K562 (cell line): Measurements from ENCODE around the gene ATAD3C. TPM values are rescaled to one million over a fixed set of nuclear protein-coding genes. Genes with fewer than 3 reads are reported as not detected.
A peak's percentile ranks its signal among the peaks of the same experiment; 100 is the strongest.

Source experiments
- ATAC-seq: fragments of 200-7000 bp; cut with Tn5 transposase; 3 replicates; pipeline ENCODE4 v1.9.1; 2020; ENCODE audit warnings: moderate library complexity
- BruUV-seq: library from RNA; stranded (reverse); fragments of 400-500 nt; replicated peaks from 2 replicates; lab custom pipeline; 2021; lab: Mats Ljungman, UMichigan
- CTCF ChIA-PET: fragments of 300-600 bp; formaldehyde crosslinking; extraction: SDS; loops from one replicate; lab custom pipeline; 2021; ENCODE audit warnings: low intra/inter-chr PET ratio; lab: Yijun Ruan, JAX
- POLR2A ChIA-PET: fragments of 300-600, 350-650 bp; sonication (Branson Sonifier 250); formaldehyde crosslinking; extraction: SDS; loops from one replicate; lab custom pipeline; 2021; ENCODE audit warnings: antibody characterized with exemption, inconsistent platforms; lab: Yijun Ruan, JAX
- DNase-seq, 4 experiments: peaks; one replicate each; pipeline versions ENCODE4 v3.0.0 to v3.0.0-alpha.2; 2011 to 2018; ENCODE audit warnings: low spot score in 3 of 4, mixed read lengths in 3 of 4; ENCODE audit errors: extremely low read depth in 1 of 4
- FAIRE-seq: peaks from 2 replicates; lab custom pipeline; 2011; peaks lifted over from hg19 to GRCh38; lab: Jason Lieb, UNC
- H2AFZ ChIP-seq: 2 replicates; pipeline ENCODE4 v1.6.0; 2011; ENCODE audit warnings: low read depth, low read length, control low read depth, inconsistent platforms
- H3K27ac ChIP-seq: fragments of 200-600 bp; 3 replicates; pipeline ENCODE4 v1.8.0; 2011; ENCODE audit warnings: low read depth, mild to moderate bottlenecking, control low read depth, inconsistent platforms, low read length, moderate library complexity, mixed read lengths; ENCODE audit errors: extremely low read depth
- H3K27me3 ChIP-seq, 2 experiments: fragments of 300-600 bp in 1 of 2; 2 replicates in 1 of 2; 3 replicates in 1 of 2; pipeline versions ENCODE4 v1.6.0 to v1.8.0; 2011; ENCODE audit warnings: inconsistent platforms in 2 of 2, low read length in 2 of 2, mild to moderate bottlenecking in 1 of 2, mixed read lengths in 1 of 2, moderate library complexity in 1 of 2; ENCODE audit not compliant: control insufficient read depth in 2 of 2, insufficient read depth in 2 of 2
- H3K36me3 ChIP-seq: fragments of 300-600 bp; 3 replicates; pipeline ENCODE4 v1.8.0; 2011; ENCODE audit warnings: mild to moderate bottlenecking, low read length, inconsistent platforms; ENCODE audit not compliant: control insufficient read depth, insufficient read depth
- H3K4me1 ChIP-seq, 2 experiments: fragments of 200-600 bp in 1 of 2; replicated peaks in 1 of 2; 2 replicates in 1 of 2; 3 replicates in 1 of 2; pipeline versions ENCODE4 v1.5.1 to v1.8.0; 2011; ENCODE audit warnings: inconsistent platforms in 2 of 2, low read length in 2 of 2, mild to moderate bottlenecking in 1 of 2, mixed read lengths in 1 of 2, moderate library complexity in 1 of 2; ENCODE audit not compliant: control insufficient read depth in 2 of 2, insufficient read depth in 2 of 2
- H3K4me2 ChIP-seq: 2 replicates; pipeline ENCODE4 v1.6.1; 2011; ENCODE audit warnings: low read length, control low read depth, inconsistent platforms, mixed read lengths; ENCODE audit not compliant: insufficient read depth
- H3K4me3 ChIP-seq: fragments of 200-600 bp; sonication (generic), shearing (Covaris generic); 2 replicates; pipeline ENCODE4 v1.5.1; 2016; ENCODE audit warnings: control low read depth, inconsistent platforms
- H3K79me2 ChIP-seq: fragments of 200-600 bp; 3 replicates; pipeline ENCODE4 v1.8.0; 2011; ENCODE audit warnings: low read length, inconsistent platforms; ENCODE audit not compliant: control insufficient read depth, insufficient read depth
- H3K9ac ChIP-seq, 2 experiments: 2 replicates each; pipeline versions ENCODE4 v1.6.0 to v1.6.1; 2011; ENCODE audit warnings: low read depth in 2 of 2, low read length in 2 of 2, control low read depth in 1 of 2, inconsistent platforms in 1 of 2, mild to moderate bottlenecking in 1 of 2, mixed read lengths in 1 of 2; ENCODE audit not compliant: insufficient read depth in 1 of 2
- H3K9me1 ChIP-seq: one replicate; pipeline ENCODE4 v1.6.0; 2011; ENCODE audit warnings: inconsistent platforms, mild to moderate bottlenecking, low read length, moderate library complexity; ENCODE audit not compliant: control insufficient read depth, insufficient read depth
- H3K9me3 ChIP-seq: replicated peaks from 2 replicates; pipeline ENCODE4 v1.5.1; 2011; ENCODE audit warnings: low read depth, low read length, inconsistent platforms; ENCODE audit not compliant: control insufficient read depth, insufficient read depth
- H4K20me1 ChIP-seq: replicated peaks from 2 replicates; pipeline ENCODE4 v1.6.1; 2011; ENCODE audit warnings: low read length, inconsistent platforms, mixed read lengths; ENCODE audit not compliant: control insufficient read depth, insufficient read depth
- POLR2G ChIP-seq: fragments of 200-400 bp; formaldehyde crosslinking; IDR thresholded peaks from 2 replicates; pipeline ENCODE4 v1.6.1; 2017; ENCODE audit warnings: low read depth, mild to moderate bottlenecking, antibody characterized with exemption, low read length, moderate library complexity
- REST ChIP-seq, 2 experiments: fragments of 450-650 bp; formaldehyde crosslinking in 1 of 2; IDR thresholded peaks; 2 replicates each; pipeline versions ENCODE4 v1.4.0 to v1.6.1; 2014 to 2020; ENCODE audit warnings: mild to moderate bottlenecking in 2 of 2, borderline replicate concordance in 1 of 2, low read depth in 1 of 2
- WGBS: fragments of 100-300 bp; shearing (Covaris generic); methylation state at CpG from one replicate; pipeline ENCODE4 v1.1.6; 2016; ENCODE audit warnings: low coverage, mixed read lengths; ENCODE audit not compliant: insufficient coverage; ENCODE audit errors: missing lambda C conversion rate; 5-methylcytosine and 5-hydroxymethylcytosine counted together
- in situ Hi-C: fragments of 300-500 bp; cut with MboI; formaldehyde crosslinking; loops from 4 replicates; pipeline ENCODE4 v1.15.0; 2018; ENCODE audit warnings: inconsistent platforms, mixed read lengths
- intact Hi-C: fragments of 100-400 bp; cut with micrococcal nuclease; formaldehyde crosslinking; loops from 2 replicates; pipeline ENCODE4 v1.14.2; 2022
- polyA plus RNA-seq, 8 experiments: library from polyadenylated mRNA; depleted of rRNA in 4 of 8; stranded (reverse) in 5 of 8; unstranded in 3 of 8; fragments of >200 nt; fragmentation: Nextera tagmentation in 2 of 8; fragmentation: Illumina TruSeq in 1 of 8; extraction: Ambion mirVana in 2 of 8; extraction: Trizol in 1 of 8; gene quantifications; 2 replicates each; pipeline versions ENCODE4 v1.2.1 to v1.2.3, GENCODE V29; 2011 to 2014; ENCODE audit warnings: inconsistent platforms in 1 of 8, missing spikeins in 1 of 8
- total RNA-seq, 7 experiments: library from RNA; depleted of rRNA in 6 of 7; stranded (reverse); fragments of >200 nt in 6 of 7; fragmentation: Illumina TruSeq in 2 of 7; extraction: Trizol in 2 of 7; gene quantifications; 2 replicates each; pipeline versions ENCODE4 v1.2.1 to v1.2.3, GENCODE V29; 2011 to 2021; ENCODE audit warnings: low replicate concordance in 1 of 7

ATAD3C gene
- total and polyA plus RNA-seq, 9 of the 15 experiments (the other 6 are each of a cell fraction or from before 2014, with no cell fraction given): 0.03 to 0.18 TPM; not detected in 7

DNA sequence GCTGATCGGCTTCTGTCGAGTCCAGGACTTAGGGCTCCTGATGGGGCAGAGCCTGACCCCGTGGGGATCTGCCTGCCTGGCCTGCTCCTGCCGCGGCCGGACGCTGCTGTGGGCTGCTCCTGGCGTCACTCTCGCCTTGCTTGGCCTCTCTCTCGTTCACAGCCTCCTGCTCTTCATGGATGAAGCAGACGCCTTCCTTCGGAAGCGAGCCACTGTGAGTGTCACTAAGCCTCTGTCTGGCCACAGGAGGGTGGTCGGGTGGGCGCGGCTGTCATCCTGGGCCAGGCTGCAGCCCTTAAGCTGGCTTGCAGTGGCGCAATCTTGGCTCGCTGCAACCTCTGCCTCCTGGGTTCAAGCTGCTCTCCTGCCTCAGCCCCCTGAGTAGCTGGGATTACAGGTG is 38.2 kb downstream of the ATAD3C start:
- intact Hi-C loops: no loop called here

More for the DNA sequence above, 38.2 kb downstream of the ATAD3C start:
- in situ Hi-C loops: no loop called here
- BruUV-seq: no TSS peak
- no peak overlapping the region for H3K27ac ChIP-seq
- peaks cover 87% of the 10 kb centered on the region for H3K36me3 ChIP-seq
- no peak overlapping the region for H3K4me2 ChIP-seq
- peaks cover 0 to 7% of the 10 kb centered on the region in 2 experiments; a peak in 1 of 5 replicates for H3K4me1 ChIP-seq
- H3K9me3 ChIP-seq: peaks cover 16% of the 10 kb centered on the region
- DNase-seq: no peak
- no peak overlapping the region for H3K4me3 ChIP-seq
- H4K20me1 ChIP-seq: no peaks in the 10 kb centered on the region
- POLR2A ChIA-PET: interaction anchor here (0.6 kb wide), 1 partner anchor 104 kb away, joined by 3 read pairs; no protein-coding TSS in a partner anchor
- WGBS: 95% methylated on average over 14 of the region's 18 CpGs
- ATAC-seq: no peak
- no peak overlapping the region for H3K9ac ChIP-seq
- CTCF ChIA-PET: no interaction called here
- H3K79me2 ChIP-seq: no peaks in the 10 kb centered on the region
- H3K9me1 ChIP-seq: no peaks in the 10 kb centered on the region
- no peak for FAIRE-seq
- TF ChIP-seq REST (IDR thresholded peaks at IDR 0.05; ENCODE audit: borderline replicate concordance): no peak
- no peak for TF ChIP-seq REST (CRISPR knock-in tag; IDR thresholded peaks at IDR 0.05; ENCODE audit: low read depth)
- TF ChIP-seq POLR2G: 0 out of 2 replicates have a peak, but pooled peaks have one; percentile 26
- H3K27me3 ChIP-seq: no peaks in the 10 kb centered on the region; a peak in 1 of 5 replicates
- no peak overlapping the region for H2AFZ ChIP-seq
